HG03442 (cell line): ENCODE results near the gene XRCC2.
"Not testable (repeated sequence)": the region's sequence is repeated elsewhere in the genome, so short reads cannot be mapped to it uniquely, and the experiment has no call there.

Experiments used
- ATAC-seq: cut with Tn5 transposase; IDR thresholded peaks from one replicate; pipeline ENCODE4 v1.9.1; 2021; ENCODE audit warnings: mild to moderate bottlenecking, moderate library complexity; ENCODE audit not compliant: unreplicated experiment

XRCC2 gene

DNA sequence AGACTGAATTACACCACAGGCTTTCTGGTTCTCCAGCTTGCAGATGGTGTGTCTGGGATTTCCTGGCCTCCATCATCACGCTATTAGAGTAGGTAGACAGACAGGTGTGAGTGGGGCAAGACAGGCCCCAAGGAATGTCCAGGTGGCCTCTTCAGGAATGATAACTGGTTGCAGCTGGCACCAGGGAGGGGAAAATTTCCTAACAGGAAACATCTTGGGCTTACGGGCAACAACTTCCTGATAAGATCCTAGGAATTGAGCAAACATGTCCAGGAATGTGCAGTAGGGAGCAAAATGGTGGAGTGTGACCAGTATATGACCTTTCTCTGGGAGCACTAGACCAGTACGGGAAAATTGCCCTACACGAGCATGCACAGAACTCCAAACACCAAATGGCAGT is 11.3 kb downstream of the XRCC2 start:
- no peak for ATAC-seq

DNA sequence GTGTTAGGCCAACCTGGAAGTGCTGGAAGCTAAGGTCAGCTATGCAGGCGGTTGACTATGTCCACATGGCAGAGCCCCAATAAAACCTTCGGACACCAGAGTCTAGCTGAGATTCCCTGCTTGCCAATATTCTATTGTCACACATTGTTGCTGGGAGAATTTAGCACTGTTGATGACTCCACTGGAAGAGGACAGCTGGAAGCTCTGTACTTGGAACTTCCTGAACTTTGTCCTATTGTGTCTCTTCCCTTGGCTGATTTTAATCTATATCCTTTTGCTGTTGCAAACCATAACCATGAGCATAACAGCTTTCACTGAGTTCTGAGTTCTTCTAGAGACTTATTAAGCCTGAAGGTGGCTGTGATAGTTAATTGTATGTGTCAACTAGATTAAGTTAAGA is 12.0 kb downstream of the XRCC2 start:
- ATAC-seq: no peak

DNA sequence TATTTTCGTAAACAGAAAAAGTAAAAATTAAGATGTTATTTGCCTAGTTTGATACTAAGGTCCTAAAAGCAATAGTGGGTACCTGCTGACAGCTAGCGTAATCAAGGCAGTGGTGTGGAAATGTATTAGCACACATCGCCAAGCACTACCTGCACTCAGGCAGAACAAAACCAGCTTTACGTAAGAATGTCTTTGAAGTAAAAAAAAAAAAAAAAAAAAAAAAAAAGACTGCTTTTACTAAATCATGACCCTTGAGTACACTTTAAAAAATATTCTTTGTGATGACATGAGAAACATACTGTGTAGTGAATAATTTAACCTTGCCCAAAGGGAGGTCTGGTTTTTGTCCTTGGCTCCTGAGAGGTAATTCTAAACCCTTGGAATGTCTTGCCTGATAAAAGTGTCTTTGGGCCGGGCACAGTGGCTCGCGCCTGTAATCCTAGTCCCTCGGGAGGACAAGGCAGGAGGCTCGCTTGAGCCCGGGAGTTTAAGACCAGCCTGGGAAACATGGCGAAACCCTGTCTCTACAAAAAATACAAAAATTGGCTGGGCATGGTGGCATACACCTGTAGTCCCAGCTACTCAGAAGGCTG is 12.7 kb downstream of the XRCC2 start:
- no peak for ATAC-seq

DNA sequence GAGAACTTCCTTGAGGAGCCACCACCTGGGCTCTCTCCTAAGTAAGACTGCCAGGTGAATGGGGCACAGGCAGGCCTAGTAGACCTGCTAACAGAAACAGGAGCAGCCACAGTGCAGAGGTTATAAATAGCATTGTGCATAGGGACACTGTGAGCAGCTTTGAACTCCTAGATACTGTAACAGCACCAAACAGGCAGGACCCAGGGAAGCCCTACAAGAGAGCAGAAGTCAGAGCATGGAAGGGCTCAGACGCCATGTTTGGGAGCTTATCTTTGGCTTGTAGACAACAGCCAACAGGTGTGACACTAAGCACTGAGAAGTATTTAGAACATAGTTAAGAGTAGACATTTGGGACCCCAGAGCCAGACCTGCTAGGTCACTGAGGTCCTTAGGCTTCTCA is 14.5 kb downstream of the XRCC2 start:
- ATAC-seq: no peak

DNA sequence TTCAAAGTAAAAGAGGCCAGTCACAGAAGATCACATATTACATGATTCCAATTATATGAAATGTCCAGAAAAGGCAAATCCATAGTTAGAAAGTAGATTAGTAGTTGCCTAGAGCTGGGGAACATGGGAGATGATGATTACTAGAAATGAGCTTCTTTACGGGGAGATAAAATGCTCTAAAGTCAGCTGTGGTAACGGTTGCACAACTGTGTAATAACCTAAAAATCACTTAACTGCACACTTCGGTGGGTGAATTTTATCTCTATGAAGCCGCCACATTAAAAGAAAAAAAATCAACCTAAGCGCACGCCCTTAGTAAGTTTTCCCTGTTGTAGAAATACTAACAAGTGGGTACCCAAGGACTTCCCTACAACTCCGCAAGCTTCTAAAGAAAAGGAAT is 15.9 kb downstream of the XRCC2 start:
- no peak for ATAC-seq

DNA sequence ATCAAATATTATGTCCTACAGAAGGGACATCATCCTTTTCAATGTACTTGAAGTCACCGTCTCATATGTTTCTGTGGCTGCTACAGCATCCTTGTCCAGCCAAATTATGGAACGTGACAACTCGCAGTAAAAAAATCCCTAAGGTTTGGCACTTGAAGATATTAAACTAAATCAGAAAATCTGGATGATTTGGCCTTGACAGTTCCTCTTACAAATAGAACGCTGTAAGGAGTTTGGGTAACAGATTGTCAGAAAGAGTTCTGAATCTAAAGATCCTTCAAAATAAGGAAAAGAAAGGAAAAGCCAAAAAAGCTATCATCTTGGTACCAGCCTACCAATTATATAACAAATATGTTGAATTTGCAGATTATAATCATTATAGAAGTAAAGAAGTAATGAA is 21.0 kb downstream of the XRCC2 start:
- ATAC-seq: no peak

DNA sequence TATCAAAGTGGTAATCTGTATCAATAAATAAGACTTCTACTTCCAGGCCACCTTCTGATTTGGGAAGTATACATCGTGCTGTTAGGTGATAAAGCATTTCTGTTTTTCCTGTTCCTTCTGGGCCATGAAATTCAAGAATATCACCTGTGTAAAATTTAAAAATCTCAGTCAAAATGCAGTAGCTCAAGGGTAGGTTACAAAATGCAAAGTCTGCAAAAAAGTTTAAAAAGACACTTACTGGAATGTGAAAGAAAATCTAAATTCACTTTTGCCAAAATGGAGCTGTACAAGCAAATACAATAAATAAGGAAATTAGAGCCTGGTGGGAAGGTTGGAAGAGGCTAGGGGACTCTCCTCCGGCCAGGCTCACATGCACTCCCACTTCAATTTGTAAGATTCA is 26.7 kb downstream of the XRCC2 start:
- no peak for ATAC-seq

DNA sequence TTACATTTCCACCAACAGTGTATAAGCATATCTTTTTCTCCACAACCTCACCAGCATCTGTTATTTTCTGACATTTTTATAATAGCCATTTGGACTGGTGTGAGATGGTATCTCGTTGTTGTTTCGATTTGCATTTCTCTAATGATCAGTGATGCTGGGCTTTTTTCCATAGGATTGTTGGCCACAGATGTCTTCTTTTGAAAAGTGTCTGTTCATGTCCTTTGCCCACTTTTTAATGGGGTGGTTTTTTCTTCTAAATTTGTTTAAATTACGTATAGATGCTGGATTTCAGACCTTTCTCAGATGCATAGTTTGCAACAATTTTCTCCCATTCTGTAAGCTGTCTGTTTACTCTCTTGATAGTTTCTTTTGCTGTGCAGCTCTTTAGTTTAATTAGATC is 28.9 kb downstream of the XRCC2 start:
- ATAC-seq: no peak

DNA sequence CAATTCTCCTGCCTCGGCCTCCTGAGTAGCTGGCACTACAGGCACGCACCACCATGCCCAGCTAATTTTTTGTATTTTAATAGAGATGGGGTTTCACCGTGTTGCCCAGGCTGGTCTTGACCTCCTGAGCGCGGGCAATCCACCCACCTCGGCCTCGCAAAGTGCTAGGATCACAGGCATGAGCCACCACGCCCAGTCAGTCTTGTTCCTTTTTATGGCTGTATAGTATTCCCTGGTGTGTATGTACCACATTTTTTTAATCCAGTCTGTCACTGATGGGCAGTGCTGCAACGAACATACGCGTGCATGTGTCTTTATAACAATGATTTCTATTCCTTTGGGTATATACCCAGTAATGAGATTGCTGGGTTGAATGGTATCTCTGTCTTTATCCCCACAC is 29.4 kb downstream of the XRCC2 start:
- not testable (repeated sequence) for ATAC-seq

DNA sequence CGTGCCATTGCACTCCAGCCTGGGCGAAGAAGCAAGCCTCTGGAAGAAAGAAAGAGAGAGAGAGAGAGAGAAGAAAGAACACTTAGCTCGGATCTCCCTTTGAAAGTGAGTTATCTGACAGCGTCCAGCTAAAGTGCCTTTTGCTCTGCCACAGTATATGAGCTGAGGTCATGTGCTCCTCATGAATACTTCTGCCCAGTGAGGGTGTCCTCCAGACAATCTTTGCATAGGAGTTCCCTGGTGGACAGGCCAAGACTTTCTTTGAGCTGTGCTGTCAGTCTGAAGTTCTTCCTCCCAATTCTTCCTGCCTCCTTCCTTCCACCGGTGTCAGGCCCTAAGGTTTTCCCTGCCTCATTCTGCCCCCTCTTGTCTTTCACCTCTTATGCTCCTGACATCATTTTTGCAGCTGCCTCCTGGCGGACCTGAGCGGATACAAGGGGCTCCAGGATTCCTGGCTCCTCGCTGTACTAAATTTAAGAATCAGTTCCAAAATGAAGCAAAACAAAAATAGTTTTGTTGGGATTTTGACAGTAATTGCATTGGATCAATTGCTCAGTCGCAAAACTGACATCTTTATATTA is 31.9 kb downstream of the XRCC2 start:
- no peak for ATAC-seq

DNA sequence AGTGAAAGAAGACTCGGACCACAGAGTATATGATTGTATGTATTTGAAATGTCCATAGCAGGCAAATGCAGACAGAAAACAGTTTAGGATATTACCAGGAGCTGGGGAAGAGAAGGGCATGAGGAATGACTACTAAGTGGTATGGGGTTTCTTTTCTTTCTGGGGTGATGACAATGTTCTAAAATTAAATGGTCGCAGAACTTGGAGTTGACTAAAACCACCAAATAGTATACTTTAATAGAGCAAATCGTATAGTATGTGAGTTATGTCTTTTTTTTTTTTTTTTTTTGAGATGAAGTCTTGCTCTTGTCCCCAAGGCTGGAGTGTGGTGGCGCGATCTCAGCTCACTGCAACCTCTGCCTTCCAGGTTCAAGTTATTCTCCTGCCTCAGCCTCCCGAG is 34.6 kb downstream of the XRCC2 start:
- ATAC-seq: no peak

DNA sequence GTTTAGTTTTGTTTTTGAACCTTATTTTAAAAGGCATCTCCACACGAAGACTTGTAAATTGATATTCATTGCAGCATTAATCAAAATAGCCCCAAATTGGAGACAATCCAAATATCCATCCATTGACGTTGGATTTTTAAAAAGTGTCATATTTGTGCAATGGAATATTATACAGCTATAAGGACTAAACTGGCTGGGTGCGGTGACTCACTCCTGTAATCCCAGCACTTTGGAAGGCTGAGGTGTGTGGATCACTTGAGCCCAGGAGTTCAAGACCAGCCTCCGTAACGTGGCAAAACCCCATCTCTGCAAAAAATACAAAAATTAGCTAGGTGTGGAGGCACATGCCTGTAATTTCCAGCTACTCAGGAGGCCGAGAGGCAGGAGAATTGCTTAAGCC is 35.1 kb downstream of the XRCC2 start:
- no peak for ATAC-seq

DNA sequence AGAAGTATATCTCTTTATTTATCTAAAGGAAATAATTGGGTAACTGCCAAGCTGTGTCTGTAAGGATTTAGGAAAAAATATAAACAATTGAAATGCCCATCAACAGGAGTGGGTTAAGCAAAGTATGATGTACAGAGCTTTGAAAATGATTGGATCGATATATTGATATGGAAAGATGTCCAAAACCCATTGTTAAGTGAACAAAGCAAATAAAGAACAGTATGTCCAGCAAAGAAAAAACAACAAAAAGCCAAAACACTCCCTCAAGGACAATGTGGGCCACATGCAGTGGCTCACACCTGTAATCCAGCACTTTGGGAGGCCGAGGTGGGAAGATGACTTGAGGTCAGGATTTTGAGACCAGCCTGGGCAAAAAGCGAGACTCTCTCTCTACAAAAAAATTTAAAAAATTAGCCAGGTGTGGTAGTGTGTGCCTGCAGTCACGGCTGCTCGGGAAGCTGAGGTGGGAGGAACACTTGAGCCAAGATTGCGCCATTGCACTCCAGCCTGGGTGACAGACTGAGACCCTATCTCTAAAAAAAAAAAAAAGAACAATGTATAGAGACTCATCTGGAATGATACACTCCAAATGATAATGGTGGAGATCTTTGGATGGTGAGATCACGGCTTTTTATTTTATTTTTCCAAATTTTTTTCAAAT is 37.9 kb downstream of the XRCC2 start:
- no peak for ATAC-seq

DNA sequence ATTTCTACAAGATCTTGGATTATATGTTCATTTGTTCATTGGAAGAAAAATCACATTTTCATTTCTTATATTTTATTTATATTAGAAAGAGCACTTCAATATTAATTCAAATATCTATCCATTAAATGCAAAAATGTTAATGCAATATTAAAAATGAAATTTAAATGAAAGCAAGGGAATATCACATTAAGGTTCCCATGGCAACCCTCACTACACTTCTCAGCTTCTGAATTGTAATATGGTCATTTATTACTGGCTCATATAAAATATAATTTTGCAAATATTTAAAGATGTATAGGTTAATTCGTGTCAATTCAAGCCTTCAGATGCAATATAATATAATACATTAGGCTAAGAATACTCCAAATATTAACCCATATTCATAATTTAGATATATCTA is 38.8 kb downstream of the XRCC2 start:
- no peak for ATAC-seq

DNA sequence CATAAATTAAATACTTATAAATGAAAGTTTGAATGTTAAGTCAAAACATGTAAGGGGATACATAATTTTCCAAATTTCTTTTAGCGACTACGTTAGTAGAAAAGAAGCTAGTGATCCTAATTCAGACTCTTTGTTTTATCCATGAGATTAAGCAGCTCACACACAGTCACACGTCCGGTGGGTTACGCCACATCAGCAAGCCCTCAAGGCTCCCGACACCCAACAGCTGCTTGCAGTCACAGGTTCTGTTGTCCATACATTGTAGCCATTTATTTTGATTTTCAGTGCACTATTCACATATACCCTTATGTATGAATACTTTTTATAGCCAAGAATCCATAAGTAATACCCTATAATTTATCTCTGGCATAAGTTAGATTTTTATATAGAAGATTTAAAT is 39.5 kb downstream of the XRCC2 start:
- no peak for ATAC-seq

DNA sequence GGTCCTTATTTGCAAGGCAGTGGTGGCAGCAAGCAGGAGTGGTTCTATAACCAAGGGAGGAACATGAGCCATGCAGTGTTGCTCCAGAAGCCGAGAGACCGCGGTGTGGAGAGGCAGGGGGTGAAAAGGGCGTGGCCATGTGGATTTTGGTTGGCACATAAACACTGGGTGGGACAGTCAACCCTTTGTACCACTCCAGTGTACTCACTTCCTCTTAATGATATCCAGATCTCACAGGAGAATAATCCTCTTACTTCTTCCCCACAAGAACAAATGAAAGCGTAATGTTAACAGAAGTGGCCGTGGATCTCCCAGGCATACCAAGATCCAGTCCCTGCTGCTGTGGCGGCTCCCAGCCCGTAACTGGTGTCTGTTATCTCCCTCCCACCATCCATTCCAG is 42.4 kb downstream of the XRCC2 start:
- ATAC-seq: no peak

DNA sequence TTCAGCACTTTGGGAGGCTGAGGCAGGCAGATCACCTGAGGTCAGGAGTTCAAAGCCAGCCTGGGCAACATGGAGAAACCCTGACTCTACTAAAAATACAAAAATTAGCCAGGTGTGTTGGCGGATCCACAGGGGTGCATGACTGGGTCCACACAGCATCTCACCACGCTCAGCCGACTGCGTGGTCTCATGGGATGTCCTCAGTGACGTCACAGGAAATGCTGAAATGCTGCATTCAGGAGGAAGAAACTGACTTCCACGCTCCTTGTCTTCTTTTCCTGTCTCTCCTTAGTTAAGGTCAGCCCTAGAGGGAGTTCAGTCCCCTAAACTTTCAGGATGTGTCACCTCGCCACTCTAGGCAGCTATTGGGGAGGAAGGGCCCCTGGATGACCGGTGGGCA is 42.9 kb downstream of the XRCC2 start:
- ATAC-seq: no peak

DNA sequence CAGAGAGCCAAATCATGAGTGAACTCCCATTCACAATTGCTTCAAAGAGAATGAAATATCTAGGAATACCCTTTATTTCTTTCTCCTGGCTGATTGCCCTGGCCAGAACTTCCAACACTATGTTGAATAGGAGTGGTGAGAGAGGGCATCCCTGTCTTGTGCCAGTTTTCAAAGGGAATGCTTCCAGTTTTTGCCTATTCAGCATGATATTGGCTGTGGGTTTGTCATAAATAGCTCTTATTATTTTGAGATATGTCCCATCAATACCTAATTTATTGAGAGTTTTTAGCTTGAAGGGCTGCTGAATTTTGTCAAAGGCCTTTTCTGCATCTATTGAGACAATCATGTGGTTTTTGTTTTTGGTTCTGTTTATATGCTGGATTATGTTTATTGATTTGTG is 47.2 kb downstream of the XRCC2 start:
- ATAC-seq: not testable (repeated sequence)

DNA sequence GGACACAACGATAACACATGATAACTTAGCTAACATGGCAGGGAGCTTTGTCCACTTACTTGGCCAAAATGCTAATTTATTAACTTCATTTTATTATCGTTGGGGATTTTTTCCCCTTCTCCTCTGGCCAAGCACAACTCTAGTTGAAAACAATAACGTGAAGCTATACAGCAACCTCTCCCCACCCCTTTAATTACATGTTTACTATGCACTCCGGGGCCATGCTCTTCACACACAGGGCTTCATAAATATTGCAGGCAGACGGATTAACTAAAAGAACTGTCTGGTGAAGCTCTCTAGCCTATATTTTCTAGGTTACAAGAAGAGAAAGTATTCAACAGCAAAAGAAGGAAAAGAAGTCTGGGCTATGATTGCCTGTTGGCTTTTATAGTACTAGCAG is 51.7 kb downstream of the XRCC2 start:
- no peak for ATAC-seq

DNA sequence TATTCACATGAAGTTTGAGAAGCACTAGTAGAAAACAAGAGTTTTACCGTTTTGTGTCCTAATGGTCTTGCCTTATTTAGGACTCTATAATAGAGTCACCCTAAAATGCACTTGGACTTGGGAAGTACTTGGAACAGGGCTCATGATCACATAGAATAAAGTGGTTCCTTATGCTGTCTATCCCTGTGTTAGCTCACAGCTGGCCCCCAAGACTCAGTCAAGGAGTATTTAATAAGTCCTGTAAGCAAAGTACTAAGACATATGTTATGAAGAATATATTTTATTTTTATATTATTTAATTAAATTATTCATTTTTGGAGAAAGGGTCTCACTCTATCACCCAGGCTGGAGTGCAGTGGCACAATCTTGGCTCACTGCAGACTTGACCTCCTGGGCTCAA is 54.5 kb downstream of the XRCC2 start:
- no peak for ATAC-seq

DNA sequence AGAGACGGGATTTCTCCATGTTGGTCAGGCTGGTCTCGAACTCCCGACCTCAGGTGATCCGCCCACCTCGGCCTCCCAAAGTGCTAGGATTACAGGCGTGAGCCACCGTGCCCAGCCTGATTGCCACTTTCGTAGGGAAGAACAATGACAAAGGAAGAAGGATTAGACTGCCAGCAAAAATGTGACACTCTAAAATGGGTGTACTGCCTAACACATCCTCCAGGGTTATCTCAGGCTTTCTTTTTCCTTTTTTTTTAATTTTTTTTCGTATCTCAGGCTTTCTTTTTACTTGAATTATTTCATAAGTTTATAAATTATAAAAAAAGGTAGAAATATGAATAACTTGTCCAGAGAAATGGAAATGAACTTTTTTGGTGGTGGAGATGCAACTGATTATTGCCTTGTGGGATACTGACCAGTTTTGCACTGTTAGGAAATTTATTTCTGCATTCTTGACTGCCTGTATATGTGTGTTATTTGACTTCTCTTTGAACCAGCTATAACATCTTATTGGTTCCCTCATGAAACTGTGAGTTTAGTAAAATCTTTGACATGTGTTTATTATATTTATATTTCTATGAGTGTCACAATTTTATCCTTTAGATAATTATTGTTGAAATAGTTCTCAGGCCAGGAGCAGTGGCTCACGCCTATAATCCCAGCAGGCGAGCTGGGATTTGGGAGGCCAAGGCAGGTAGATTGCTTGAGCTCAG is 56.8 kb downstream of the XRCC2 start:
- no peak for ATAC-seq

DNA sequence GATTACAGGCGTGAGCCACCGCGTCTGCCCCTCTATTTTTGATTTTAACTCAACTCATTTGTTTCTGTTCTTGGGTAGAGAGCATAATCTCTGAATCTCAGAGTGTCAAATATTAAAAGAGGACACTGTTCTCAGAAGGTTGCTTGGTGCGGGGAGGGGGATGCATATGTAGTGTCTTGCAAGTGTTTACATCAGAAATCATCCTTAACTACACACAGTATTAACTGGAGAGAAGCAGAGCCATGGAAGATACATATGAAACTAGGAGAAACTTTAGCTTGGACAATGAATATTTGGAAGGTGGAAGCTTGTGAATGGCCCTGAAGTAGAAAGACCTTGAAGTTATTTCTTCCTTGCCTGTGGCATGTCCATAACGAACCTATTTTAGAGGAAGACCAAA is 57.5 kb downstream of the XRCC2 start:
- ATAC-seq: no peak
